GM18502 (cell line): Measurements from ENCODE around the gene FTCDNL1.

Experiments
- ATAC-seq: cut with Tn5 transposase; IDR thresholded peaks from one replicate; pipeline ENCODE4 v1.9.1; 2021; ENCODE audit warnings: mild to moderate bottlenecking; ENCODE audit not compliant: unreplicated experiment, poor library complexity

FTCDNL1 gene

DNA sequence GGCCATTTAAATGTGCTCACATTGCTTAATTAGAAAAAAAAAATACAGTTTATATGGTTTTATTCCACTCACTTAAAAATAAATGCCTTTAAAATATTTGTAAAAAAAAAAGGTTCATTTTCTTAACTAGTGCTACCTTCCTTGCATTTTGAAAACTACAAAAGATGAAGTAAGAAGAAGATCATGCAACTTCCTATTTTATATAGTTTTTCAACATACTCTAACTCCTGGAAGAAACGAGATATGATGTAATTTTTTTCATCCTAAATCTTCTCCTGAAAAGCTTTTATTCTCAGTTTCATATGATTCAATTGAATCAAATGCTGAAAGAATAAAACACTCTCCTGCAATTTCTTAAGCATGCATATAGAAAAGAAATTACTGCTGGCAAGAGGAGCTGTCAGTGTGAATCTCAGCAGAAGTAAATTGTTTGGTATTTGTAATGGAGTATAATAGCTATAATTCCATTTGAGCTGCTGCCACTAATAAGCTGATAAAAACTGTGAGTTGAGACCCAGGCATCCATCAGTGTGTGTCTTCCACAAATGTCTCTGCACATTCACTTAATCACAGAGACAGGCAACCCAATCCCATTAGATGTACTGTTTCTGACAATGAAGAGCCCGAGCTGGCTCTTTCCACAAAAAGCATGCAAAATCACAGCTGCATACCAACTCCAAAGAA lies 3.7 kb downstream of the FTCDNL1 start:
- no peak for ATAC-seq

DNA sequence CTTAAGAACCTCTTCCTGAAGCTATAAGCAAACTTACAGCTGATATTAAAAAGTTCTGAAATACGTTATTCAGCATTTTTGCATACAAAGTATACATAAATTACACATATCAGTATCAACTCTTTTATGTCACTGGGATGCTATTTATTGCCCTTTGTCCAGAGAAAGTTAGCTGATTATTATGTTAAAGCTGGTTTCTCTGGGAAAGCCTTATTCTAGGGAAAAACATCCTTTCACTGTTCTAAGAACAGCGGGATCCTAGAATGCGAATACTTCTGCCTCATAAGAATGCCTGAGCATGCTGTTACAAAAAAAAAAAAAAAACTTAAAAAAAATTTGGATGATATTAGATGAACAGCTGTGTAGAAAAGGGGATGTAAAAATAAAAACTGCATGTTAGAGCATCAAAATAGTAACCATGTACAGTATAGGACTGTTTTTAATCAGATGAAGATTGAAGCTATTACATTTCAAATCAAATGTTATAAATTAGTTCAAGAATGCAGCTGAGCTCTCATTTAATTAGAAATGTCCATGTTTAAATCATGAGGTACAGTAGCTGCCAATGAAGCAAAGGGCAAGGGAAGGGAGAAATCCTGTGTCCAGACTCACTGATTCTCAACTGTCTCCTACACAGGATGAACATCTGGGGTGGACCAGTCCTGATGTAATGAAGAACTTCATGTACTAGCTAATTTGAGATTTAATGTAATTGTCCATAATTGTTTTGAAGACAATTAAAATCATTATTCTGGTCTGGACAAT lies 8.2 kb downstream of the FTCDNL1 start:
- ATAC-seq, result no peak

DNA sequence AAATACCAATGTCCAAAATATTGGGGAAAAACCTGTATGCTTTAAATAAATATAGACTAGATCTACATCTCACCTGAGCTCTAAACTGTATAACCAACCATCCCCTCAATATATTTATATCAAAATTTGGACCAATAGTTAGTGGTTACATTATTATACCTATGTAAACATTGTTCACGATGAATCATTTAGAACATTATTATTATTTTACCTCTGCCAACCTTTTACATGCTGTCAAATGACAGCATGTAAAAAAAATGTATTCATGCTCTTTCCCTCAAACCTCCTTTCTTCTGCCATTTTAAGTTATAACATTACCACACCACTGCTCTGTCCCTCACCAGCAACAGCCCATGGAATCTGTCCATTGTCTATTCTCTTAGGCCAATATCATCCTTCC lies 9.6 kb downstream of the FTCDNL1 start:
- no peak for ATAC-seq

DNA sequence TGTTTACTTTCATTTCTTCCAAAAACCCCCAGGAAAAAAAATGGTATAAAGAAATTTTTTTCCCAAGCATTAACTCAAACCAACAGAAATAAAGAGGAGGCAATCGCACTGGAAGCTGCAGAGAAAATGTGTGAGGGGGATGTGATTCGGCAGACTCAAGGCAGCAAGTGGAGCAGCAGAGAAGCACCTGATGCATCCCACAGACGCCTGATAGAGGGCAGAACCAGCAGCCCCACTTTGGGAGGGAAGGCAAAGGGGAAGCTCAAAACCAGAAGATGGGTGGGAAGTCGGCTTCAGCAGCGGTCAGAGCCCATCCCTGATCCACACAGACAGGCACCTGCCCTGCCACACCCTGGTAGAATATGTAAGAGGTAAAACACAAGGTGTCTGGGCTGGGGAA lies 12.6 kb downstream of the FTCDNL1 start:
- no peak for ATAC-seq

DNA sequence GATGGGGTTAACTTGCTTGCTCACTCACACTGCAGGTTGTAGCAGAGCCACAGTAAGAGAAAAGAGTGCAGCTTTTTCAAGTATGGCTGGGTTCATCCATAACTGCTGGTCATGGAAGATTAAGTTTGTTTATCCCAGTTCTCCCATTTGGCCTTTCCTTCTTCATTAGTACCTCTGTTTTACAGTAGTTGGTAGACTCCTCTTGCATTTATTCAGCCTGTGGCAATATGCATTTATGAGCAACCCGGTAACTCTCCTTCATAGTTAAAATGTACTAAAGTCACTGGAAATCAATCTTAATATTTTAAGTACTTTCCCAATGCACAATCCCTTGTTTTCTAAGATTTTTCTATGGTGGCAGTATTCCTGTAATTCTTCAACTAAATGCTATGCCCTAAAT lies 14.0 kb downstream of the FTCDNL1 start:
- ATAC-seq, result no peak

DNA sequence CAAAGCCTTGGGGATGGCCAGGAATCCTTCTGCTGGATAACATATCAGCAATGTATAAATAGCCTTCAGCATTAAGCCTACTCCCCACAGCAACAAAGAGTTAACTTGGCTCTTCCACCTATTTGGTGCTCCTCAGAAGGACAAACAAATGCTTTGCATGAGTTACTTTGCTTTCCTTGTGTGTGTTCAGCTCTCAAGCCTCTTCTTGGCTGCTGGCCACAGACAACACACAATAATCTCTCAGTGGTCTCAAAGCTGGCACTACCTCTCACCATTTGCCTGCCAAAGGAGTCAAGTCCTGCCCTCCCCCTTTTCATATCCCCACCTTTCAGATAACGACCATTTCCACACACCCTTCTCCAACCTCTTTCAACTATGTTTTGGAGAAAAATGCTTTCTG lies 17.5 kb downstream of the FTCDNL1 start:
- no peak for ATAC-seq

DNA sequence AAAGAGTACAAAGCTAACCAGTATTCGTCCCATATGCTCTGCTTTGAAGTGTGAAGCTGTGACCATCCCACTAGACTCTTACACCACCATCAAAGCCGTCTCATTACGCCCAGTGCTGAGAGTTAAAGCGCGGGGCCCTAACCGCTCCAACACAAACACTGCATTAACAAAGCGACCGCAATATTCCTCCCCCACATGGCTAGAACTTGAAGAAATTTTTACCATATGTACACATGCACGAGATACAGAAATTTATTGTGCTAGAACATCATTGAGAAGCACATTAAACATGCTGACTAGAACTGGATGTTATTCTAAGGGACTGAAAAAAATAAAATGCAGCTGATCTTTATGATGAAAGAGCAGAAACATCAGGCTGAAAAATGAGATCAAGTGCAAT lies 20.5 kb downstream of the FTCDNL1 start:
- no peak for ATAC-seq

DNA sequence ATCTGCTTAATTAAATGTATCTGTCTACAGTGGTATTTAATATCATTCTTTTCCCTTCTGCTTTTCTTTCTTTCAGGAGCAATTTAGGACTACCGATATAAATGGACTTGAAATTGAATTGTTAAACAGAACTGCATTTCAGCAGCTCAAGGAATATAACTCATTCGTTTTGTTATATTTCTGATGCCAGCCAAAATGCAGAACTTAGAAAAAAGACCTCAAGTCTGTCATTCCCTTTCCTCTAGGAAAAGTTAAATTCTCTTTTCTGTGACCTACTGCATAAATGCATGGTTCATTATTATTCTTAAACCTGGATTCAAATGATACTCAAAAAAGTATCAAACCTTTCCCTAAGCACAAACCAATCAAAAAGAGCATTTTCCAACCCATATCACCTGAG lies 21.4 kb downstream of the FTCDNL1 start:
- ATAC-seq, result no peak

DNA sequence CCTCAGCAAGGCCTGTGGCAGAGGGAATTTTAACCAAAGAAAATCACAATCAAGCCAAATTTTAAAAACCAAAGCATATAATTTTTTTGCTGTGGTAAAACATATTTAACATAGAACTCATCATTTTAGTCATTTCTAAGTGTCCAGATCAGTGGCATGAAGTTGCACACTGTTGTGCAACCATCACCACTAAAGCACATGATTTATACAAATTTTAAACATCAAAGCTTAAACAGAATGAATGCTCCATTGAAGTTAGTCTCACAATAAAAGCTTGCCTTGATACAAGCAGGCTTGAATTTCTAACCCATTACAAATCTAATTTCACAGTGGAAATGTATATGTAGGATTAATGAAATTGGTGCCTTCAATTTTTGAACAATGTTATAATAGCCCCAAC lies 31.2 kb downstream of the FTCDNL1 start:
- ATAC-seq, result no peak

DNA sequence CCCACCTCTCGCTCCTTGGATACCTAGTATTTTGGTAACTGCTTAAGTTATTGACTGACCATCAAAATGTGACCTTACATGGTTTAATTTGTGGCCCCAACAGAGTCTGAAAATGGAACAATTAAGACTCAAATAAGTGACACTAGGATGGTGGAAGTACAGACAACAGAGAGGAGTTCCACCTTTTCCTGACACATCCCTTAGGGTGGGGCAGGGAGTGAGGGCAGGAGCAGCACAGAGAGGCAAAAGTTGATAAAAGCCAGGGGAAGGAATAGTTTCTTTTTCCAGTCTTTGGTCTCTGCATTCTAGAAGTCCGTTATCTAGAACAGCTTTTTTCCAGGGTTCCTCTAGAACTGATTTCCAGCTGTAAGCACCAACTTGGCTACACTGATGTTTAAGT lies 32.2 kb downstream of the FTCDNL1 start:
- no peak for ATAC-seq

DNA sequence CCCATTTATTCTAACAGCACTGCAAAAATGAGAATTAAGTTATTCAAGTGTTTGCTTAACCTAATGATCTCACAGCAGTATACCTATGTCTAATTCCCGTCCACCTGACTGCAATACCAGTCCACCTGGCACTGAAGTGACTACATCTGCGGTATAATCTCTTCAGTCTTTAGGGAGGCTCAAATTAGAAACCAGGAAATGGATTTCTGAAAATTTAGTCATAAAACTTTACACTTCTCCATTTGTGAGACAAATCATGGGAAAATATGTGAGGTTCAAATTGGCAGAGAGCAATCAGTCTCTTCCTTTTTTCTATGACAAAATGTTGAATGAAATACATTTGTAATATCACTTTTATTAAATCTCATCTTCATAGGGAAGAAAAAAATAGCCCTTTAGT lies 33.0 kb downstream of the FTCDNL1 start:
- ATAC-seq, result no peak

DNA sequence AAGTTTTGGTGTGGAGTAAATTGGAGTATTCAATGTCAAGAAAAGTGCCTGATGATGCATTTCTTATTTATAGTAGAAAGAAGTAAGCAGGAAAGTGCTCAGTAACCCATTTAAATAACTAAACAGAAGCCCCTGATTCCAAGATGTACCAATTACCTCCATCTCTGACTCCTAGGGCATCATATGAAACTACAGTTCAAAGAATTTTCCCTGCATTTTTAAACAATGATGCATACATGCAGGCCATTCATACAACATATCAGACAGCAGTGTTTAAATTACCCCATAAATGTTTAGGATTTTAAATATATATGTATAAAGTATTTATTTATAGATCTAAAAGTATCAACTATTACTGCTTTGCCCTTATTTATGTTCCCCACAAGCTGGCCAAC lies 36.2 kb downstream of the FTCDNL1 start:
- no peak for ATAC-seq

DNA sequence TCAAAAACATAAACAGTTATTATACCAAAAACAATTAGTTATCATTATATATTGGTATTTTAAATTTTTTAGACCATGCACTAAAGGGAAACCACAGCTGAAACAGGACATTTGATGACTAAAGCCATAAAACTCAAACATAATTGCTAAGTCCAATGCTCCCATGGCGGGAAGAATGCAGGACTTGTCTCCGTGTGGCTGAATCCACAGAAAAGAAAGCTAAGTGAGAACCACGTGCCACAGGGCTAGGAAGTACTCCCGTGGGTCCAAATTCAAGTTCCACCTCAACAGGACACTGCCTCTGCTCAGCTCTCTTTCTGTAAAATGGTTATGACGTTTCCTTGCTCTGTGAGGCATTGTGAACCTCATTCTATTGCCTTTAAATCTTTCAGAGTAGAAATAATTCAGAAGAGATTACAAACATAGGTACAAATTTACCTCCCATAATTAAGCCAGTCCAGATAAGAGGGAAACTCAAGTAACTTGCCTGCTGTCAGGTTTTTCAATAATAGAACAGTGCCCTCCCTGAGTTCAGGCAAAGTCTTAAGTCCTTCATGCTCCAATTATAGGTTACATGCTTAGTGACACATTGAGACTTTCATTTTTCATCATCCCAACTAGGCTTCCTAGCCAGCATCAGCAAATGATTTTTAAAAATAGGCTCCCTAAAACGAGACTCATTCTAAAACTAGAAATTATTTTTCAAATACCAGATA lies 36.7 kb downstream of the FTCDNL1 start:
- no peak for ATAC-seq

DNA sequence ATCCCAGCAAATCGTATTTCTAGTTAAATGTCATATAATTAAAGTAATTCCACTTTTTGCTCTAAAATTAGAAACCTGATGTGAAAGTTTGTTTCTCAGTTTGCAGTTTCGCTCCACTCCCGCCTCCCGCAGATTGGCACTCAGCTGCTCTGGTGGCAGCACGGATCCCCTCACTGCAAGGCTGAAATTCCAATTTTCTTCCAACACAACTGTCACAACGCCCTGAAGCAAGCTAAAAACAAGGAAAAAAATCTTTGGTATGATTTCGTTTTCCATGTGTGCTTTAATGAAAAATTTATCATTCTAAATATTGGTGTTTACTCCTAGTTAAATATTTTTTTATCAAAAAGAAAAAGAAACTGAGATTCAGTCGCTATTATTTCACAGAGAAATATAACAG lies 38.5 kb downstream of the FTCDNL1 start:
- ATAC-seq, result no peak

DNA sequence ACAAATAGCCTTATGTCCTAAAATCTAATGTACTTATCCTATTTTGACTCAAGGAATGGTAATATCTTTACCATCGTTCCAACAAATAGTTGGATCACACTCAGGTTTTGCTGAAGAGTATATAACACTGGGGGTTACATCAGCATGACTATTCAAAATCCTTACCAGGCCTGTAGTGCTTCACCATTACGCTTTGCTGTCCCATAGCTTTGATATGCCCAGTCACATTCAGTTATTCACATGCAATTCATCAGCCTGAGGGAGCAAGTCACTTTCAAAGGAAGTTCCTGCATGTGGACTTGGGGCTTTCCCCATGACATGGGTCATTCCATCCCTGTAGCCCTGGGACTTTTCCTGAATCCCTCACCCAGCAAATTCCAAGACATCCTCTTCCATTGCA lies 39.6 kb downstream of the FTCDNL1 start:
- ATAC-seq, result no peak

DNA sequence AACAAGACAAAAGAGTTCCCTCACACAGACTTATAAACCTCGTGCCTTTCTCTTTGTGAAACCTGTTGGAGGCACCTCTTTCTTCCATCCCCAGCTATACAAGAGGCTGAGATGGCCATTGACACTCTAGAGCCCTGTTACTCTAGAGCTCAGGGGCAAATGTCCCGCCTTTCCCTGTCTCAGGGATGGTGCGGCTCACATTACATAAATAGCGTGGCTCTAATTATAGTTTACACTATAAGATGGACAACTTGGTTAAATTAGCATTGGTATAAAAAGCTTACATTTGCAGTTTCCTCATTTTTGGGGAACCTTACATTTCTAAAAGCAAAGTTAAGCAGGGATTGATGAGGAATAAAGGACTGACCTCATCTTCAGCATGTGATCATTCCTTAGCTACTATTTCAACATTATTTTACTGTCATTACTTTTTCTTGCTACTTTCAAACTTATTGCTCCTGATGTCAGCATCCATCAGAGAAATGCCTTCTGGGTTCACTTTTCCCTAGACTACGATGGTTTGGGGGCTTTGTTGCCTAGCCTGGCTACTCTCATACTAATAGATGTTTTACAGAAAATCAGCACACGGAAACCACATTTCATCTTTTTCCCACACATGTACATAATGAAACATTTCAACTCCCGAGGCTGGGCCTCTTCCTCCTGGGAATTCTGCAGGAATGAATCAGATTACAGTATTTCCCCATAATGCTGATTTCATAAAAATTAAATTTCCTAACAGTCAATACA lies 40.4 kb downstream of the FTCDNL1 start:
- ATAC-seq, result no peak

DNA sequence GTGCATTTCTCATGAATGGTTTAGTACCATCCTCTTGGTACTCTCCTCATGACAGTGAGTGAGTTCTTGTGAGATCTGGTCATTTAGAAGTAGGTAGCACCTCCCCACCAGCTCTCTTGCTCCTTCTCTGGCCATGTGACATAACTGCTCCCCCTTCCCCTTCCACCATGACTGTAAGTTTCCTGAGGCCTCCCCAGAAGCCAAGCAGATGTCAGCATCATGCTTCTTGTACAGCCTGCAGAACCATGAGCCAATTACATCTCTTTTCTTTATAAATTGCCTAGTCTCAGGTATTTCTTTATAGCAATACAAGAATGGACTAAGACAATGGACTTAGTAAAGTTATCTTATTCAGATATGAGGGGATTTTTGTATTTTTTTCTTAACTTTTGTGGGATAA lies 43.0 kb downstream of the FTCDNL1 start:
- no peak for ATAC-seq

DNA sequence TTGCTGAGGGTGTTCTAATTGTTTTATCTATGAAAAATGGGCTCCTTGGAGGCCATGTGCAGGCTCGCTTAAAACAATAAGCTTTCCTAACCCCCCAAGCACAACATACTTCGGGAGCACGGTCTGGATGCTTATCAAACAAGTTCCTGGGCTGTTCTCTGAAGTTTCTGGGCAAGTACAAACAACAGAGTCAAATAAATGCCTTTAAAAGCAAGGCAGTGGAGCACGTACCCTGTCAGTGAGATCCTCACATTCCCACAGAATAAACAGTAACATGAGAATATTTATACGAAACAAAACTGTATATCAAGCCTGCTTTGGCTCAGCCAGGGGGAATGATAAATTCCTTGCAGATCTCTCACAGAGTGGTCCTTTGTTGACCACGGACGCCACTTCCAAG lies 44.8 kb downstream of the FTCDNL1 start:
- no peak for ATAC-seq

DNA sequence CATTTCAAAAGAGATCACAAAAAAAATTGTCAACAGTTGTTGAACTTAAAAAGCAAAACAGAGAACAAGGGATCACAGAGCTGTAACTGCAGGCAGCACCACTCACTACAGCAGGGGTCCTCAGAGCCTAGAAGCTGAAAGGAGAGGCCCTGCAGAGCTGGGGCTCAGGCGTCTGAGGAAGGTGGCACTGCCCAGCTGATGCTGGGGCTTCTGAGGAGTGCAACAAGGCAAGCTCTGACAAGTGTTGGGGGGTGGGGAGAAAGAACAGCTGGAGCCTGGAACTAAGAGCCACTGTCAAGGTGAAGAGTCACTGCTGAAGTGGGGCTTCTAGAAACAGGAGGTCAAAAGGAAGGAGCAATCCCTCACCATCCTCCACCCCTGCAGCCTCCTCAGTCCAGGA lies 46.2 kb downstream of the FTCDNL1 start:
- no peak for ATAC-seq

DNA sequence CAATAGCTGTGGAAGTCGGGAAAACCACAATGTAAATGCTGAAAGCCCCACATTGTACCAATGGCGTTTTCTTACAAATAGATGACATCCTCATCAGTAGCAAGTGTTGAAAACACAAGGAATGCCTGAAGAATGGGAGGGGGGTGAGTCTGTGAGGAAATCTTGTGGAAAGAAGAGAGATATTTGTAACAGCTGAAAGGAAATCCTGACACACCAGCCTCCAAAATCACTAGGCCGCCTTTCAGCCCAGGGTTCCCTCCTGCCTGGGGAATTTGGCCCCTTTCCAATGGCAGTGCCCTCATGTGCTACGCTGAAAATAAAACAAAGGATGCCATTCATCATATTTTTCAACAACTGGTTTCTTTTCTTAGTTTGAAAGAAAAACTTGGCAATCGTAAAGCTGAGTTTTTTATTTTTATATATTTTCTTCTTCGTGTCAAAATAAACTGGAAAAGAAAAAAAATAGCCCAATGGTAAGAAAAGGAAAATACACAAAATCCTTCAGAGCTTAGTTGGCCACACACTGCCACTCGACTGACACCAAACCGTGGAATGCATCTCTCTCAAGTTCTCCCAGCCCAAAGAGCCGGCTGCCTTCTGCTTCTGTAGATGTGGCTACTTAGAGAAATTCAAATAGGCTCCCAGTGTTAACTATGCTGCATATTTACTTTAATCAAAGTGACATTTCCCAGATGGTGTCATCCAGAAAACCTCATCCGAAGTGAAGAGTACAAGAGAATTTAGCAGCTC lies 52.0 kb downstream of the FTCDNL1 start:
- ATAC-seq, result no peak
